ENCODE data around the gene HAPLN3. TPM values are rescaled to one million over a fixed set of nuclear protein-coding genes. Genes with fewer than 3 reads are reported as not detected.

The HAPLN3 gene
- total and polyA plus RNA-seq, 5 experiments from 2014 or later = 19.2 to 91.9 (median 35.1) TPM

GRCh38 chr15:88871313-88871712 lies 24.0 kb downstream of the HAPLN3 start:
- POLR2A ChIA-PET = no interaction called here
- Mint-ChIP-seq H3K27ac (peak overlapping the region in 2 of 10 donors; percentile 43 to 76), H3K36me3 (peaks cover 3 to 17% (median 13%) of the 10 kb centered on the region in 3 donors)

GRCh38 chr15:88866295-88866881 lies 29.0 kb downstream of the HAPLN3 start:
- peaks cover 0 to 6% (median 1%) of the 10 kb centered on the region in 4 donors for H3K4me1 Mint-ChIP-seq
- no peak overlapping the region for H3K4me3 Mint-ChIP-seq
- DNase-seq (no peak), ATAC-seq (no peak)
- POLR2A ChIA-PET = interaction anchor here (0.5 kb wide), 1 partner anchor 255 kb away, joined by 3 read pairs; no protein-coding TSS in a partner anchor
- no peak overlapping the region for H3K27ac Mint-ChIP-seq
- H3K9me3 Mint-ChIP-seq = no peaks in the 10 kb centered on the region
- H3K27me3 Mint-ChIP-seq = no peaks in the 10 kb centered on the region
- no peaks in the 10 kb centered on the region for H3K36me3 Mint-ChIP-seq

More at GRCh38 chr15:88871313-88871712, 24.0 kb downstream of the HAPLN3 start:
- DNase-seq (no peak), ATAC-seq (no peak)
- Mint-ChIP-seq H3K4me1 (peaks cover 0 to 5% (median 2%) of the 10 kb centered on the region in 4 donors), H3K9me3 (no peaks in the 10 kb centered on the region), H3K4me3 (no peak overlapping the region), H3K27me3 (no peaks in the 10 kb centered on the region)

DNA sequence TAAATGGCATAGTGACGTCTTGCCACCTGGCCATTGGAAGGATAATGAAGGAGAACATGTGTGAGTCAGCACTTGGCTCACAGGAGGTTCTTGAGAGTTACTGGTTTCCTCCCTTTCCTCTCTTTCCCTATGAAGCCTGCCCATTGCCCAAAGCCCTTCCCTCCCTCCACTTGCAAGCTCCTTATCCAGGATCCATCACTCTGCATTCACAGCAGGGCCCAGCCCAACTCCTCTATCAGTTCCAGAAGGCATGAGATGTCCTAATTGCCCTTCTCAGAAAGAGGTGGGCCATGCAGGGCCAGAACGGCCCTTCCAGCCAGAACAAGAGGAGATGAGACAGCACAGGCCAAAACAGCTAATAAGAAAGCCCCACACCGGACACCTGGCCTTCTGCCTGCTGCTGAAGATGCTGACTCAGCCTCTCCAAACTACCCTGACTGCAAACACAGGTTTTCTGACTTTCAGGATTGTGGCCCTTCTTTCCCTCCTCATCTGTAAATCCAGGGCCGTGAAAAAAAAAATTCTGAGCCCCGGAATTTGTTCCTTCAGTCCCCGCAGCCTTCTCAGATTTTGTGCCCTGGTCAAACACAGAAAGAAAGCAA lies 29.7 kb downstream of the HAPLN3 start:
- Mint-ChIP-seq H3K36me3 (peaks cover 0 to under 1% (median 0%) of the 10 kb centered on the region in 3 donors), H3K27ac (peak overlapping the region in 2 of 10 donors; percentile 2 to 37), H3K27me3 (no peaks in the 10 kb centered on the region), H3K4me3 (no peak overlapping the region), H3K9me3 (no peaks in the 10 kb centered on the region), H3K4me1 (peaks cover 0 to 6% (median 1%) of the 10 kb centered on the region in 4 donors)
- no peak for ATAC-seq
- POLR2A ChIA-PET = interaction anchor here (0.5 kb wide), 1 partner anchor 254 kb away, joined by 3 read pairs; no protein-coding TSS in a partner anchor
- no peak for DNase-seq

- peaks cover 0 to 6% (median 0%) of the 10 kb centered on the region in 3 donors for H3K36me3 Mint-ChIP-seq
- no peaks in the 10 kb centered on the region for H3K27me3 Mint-ChIP-seq
- no peak for ATAC-seq
- peak overlapping the region in 2 of 10 donors; percentile 2 to 37 for H3K27ac Mint-ChIP-seq
- no peaks in the 10 kb centered on the region for H3K9me3 Mint-ChIP-seq
- DNase-seq = no peak
- POLR2A ChIA-PET = no interaction called here
- H3K4me3 Mint-ChIP-seq = no peak overlapping the region
- H3K4me1 Mint-ChIP-seq = peaks cover 0 to 6% (median 1%) of the 10 kb centered on the region in 4 donors
These were observed 30.4 kb downstream of the HAPLN3 start for GRCh38 chr15:88864861-88865497.

DNA sequence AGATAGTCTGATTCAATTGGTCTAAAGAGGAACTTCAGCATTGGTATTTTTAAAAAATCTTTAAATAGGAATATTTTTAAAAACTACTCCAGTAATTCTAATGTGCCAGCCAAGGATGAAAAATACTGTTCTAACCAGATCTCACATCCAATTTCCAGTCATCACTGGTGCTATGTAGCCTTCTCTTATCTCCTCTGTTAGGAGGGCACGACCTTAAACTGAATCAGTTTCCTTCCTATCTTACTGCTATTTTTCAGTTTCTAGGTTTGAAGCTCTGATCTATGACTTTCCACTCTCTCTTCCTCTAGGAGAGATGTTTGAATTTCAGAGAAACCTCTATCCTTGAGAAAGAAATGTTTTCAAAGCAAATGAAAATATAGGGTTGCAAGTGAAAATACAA lies 31.9 kb downstream of the HAPLN3 start:
- no peak overlapping the region for H3K4me3 Mint-ChIP-seq
- peaks cover 0 to 6% (median 1%) of the 10 kb centered on the region in 4 donors for H3K4me1 Mint-ChIP-seq
- no peak for DNase-seq
- no peak for ATAC-seq
- POLR2A ChIA-PET = no interaction called here
- H3K27me3 Mint-ChIP-seq = no peaks in the 10 kb centered on the region
- peaks cover 0 to 13% (median 3%) of the 10 kb centered on the region in 3 donors for H3K36me3 Mint-ChIP-seq
- no peak overlapping the region for H3K27ac Mint-ChIP-seq
- no peaks in the 10 kb centered on the region for H3K9me3 Mint-ChIP-seq

- Mint-ChIP-seq H3K36me3 (peaks cover 0 to 13% (median 3%) of the 10 kb centered on the region in 3 donors), H3K4me1 (no peaks in the 10 kb centered on the region), H3K4me3 (no peak overlapping the region), H3K27ac (no peak overlapping the region), H3K9me3 (peaks cover 0 to 2% (median 0%) of the 10 kb centered on the region in 9 donors), H3K27me3 (no peaks in the 10 kb centered on the region)
- peak in 1 of 10 donors; percentile 56 for DNase-seq
- POLR2A ChIA-PET = no interaction called here
- no peak for ATAC-seq
These were observed 35.1 kb downstream of the HAPLN3 start for GRCh38 chr15:88860212-88860611.

GRCh38 chr15:88859550-88859949 lies 35.8 kb downstream of the HAPLN3 start:
- no peak overlapping the region for H3K27ac Mint-ChIP-seq
- peaks cover 3 to 13% (median 3%) of the 10 kb centered on the region in 3 donors for H3K36me3 Mint-ChIP-seq
- ATAC-seq (no peak), DNase-seq (no peak)
- H3K4me3 Mint-ChIP-seq = no peak overlapping the region
- no peaks in the 10 kb centered on the region for H3K4me1 Mint-ChIP-seq
- POLR2A ChIA-PET = no interaction called here
- H3K27me3 Mint-ChIP-seq = peaks cover 0 to 2% (median 0%) of the 10 kb centered on the region in 5 donors
- H3K9me3 Mint-ChIP-seq = peaks cover 0 to 6% (median 4%) of the 10 kb centered on the region in 9 donors

DNA sequence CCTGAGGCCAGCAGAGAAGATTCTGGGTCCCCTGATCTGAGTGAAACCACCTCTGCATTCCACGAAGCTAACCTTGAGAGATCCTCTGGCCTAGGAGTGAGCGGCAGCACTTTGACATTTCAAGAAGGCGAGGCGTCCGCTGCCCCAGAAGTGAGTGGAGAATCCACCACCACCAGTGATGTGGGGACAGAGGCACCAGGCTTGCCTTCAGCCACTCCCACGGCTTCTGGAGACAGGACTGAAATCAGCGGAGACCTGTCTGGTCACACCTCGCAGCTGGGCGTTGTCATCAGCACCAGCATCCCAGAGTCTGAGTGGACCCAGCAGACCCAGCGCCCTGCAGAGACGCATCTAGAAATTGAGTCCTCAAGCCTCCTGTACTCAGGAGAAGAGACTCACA lies 36.4 kb downstream of the HAPLN3 start:
- Mint-ChIP-seq H3K4me3 (no peak overlapping the region), H3K36me3 (peaks cover 3 to 15% (median 6%) of the 10 kb centered on the region in 3 donors), H3K27ac (no peak overlapping the region), H3K27me3 (peaks cover 0 to 3% (median 0%) of the 10 kb centered on the region in 5 donors), H3K4me1 (no peaks in the 10 kb centered on the region), H3K9me3 (peaks cover 0 to 11% (median 9%) of the 10 kb centered on the region in 9 donors)
- ATAC-seq (no peak), DNase-seq (no peak)
- POLR2A ChIA-PET = no interaction called here

GRCh38 chr15:88852476-88852875 lies 42.9 kb downstream of the HAPLN3 start:
- Mint-ChIP-seq H3K4me1 (no peaks in the 10 kb centered on the region), H3K27ac (no peak overlapping the region), H3K36me3 (peaks cover 2 to 15% (median 6%) of the 10 kb centered on the region in 3 donors), H3K27me3 (peaks cover 0 to 21% (median 5%) of the 10 kb centered on the region in 5 donors), H3K9me3 (peaks cover 0 to 28% (median 11%) of the 10 kb centered on the region in 9 donors), H3K4me3 (no peak overlapping the region)
- POLR2A ChIA-PET = no interaction called here
- DNase-seq = no peak
- no peak for ATAC-seq

- POLR2A ChIA-PET = no interaction called here
- H3K4me3 Mint-ChIP-seq = no peak overlapping the region
- peaks cover 2 to 15% (median 3%) of the 10 kb centered on the region in 3 donors for H3K36me3 Mint-ChIP-seq
- peaks cover 0 to 22% (median 5%) of the 10 kb centered on the region in 9 donors for H3K9me3 Mint-ChIP-seq
- ATAC-seq (no peak), DNase-seq (no peak)
- peaks cover 0 to 23% (median 5%) of the 10 kb centered on the region in 5 donors for H3K27me3 Mint-ChIP-seq
- peaks cover 0 to 3% (median 2%) of the 10 kb centered on the region in 4 donors for H3K4me1 Mint-ChIP-seq
- no peak overlapping the region for H3K27ac Mint-ChIP-seq
These were observed 45.8 kb downstream of the HAPLN3 start for GRCh38 chr15:88849376-88850072.

GRCh38 chr15:88848203-88848602 lies 47.1 kb downstream of the HAPLN3 start:
- DNase-seq = no peak
- H3K27me3 Mint-ChIP-seq = peaks cover 0 to 22% (median 5%) of the 10 kb centered on the region in 5 donors
- peaks cover 0 to 12% (median 2%) of the 10 kb centered on the region in 9 donors for H3K9me3 Mint-ChIP-seq
- ATAC-seq = no peak
- no peak overlapping the region for H3K4me3 Mint-ChIP-seq
- H3K27ac Mint-ChIP-seq = no peak overlapping the region
- H3K4me1 Mint-ChIP-seq = peaks cover 0 to 3% (median 2%) of the 10 kb centered on the region in 4 donors
- POLR2A ChIA-PET = no interaction called here
- peaks cover 0 to 11% (median 0%) of the 10 kb centered on the region in 3 donors for H3K36me3 Mint-ChIP-seq

GRCh38 chr15:88847144-88847543 lies 48.2 kb downstream of the HAPLN3 start:
- H3K27me3 Mint-ChIP-seq = peaks cover 0 to 18% (median 3%) of the 10 kb centered on the region in 5 donors
- POLR2A ChIA-PET = no interaction called here
- no peak for DNase-seq
- no peak for ATAC-seq
- no peak overlapping the region for H3K27ac Mint-ChIP-seq
- H3K9me3 Mint-ChIP-seq = peaks cover 0 to 2% (median 0%) of the 10 kb centered on the region in 9 donors
- H3K4me3 Mint-ChIP-seq = no peak overlapping the region
- peaks cover 0 to 2% (median 0%) of the 10 kb centered on the region in 3 donors for H3K36me3 Mint-ChIP-seq
- H3K4me1 Mint-ChIP-seq = peaks cover 0 to 3% (median 2%) of the 10 kb centered on the region in 4 donors

All from naive thymus-derived CD8-positive, alpha-beta T cell (primary cell).